T-helper 2 cell treated with Interferon-gamma antibody and Interleukin-4, amounts not matched to agents 5 μg/mL and 100 μg/mL, for 36 hours (primary cell): Measurements from ENCODE around the gene KLHDC4.

Experiments used
- DNase-seq: peaks from one replicate; pipeline ENCODE4 v3.0.0; 2021; ENCODE audit warnings: low spot score
- H3K27ac Mint-ChIP-seq: one replicate; pipeline ENCODE4 v1.8.0; 2021; ENCODE audit warnings: mild to moderate bottlenecking, mixed read lengths
- H3K27me3 Mint-ChIP-seq: one replicate; pipeline ENCODE4 v1.8.0; 2021; ENCODE audit warnings: low read depth, mixed read lengths
- H3K36me3 Mint-ChIP-seq: one replicate; pipeline ENCODE4 v1.8.0; 2021; ENCODE audit warnings: low read depth, mixed read lengths
- H3K4me1 Mint-ChIP-seq: one replicate; pipeline ENCODE4 v1.8.0; 2021; ENCODE audit warnings: low read depth, mixed read lengths
- H3K4me3 Mint-ChIP-seq: one replicate; pipeline ENCODE4 v1.8.0; 2022; ENCODE audit warnings: mild to moderate bottlenecking, moderate library complexity, mixed read lengths
- H3K9me3 Mint-ChIP-seq: one replicate; pipeline ENCODE4 v1.8.0; 2021; ENCODE audit warnings: mixed read lengths

KLHDC4 gene

GRCh38 chr16:87700406-87701077, 65.2 kb downstream of the KLHDC4 start:
- no peak for DNase-seq
- Mint-ChIP-seq H3K9me3 (no peaks in the 10 kb centered on the region), H3K4me3 (no peak overlapping the region), H3K36me3 (peaks cover 18% of the 10 kb centered on the region), H3K4me1 (peaks cover 15% of the 10 kb centered on the region), H3K27ac (peak overlapping the region; percentile 41), H3K27me3 (no peaks in the 10 kb centered on the region)

- H3K36me3 Mint-ChIP-seq, result peaks cover 15% of the 10 kb centered on the region
- DNase-seq, result no peak
- H3K9me3 Mint-ChIP-seq, result no peaks in the 10 kb centered on the region
- peaks cover 13% of the 10 kb centered on the region for H3K4me1 Mint-ChIP-seq
- no peaks in the 10 kb centered on the region for H3K27me3 Mint-ChIP-seq
- H3K4me3 Mint-ChIP-seq, result no peak overlapping the region
- no peak overlapping the region for H3K27ac Mint-ChIP-seq
These were observed 67.0 kb downstream of the KLHDC4 start for GRCh38 chr16:87698676-87699199.

GRCh38 chr16:87698241-87698640, 67.5 kb downstream of the KLHDC4 start:
- Mint-ChIP-seq H3K27me3 (no peaks in the 10 kb centered on the region), H3K9me3 (no peaks in the 10 kb centered on the region), H3K27ac (no peak overlapping the region), H3K4me3 (no peak overlapping the region), H3K36me3 (peaks cover 10% of the 10 kb centered on the region), H3K4me1 (peaks cover 10% of the 10 kb centered on the region)
- no peak for DNase-seq

- Mint-ChIP-seq H3K36me3 (peaks cover 7% of the 10 kb centered on the region), H3K9me3 (no peaks in the 10 kb centered on the region), H3K4me1 (peaks cover 7% of the 10 kb centered on the region), H3K4me3 (no peak overlapping the region), H3K27ac (no peak overlapping the region), H3K27me3 (no peaks in the 10 kb centered on the region)
- DNase-seq, result no peak
These were observed 68.0 kb downstream of the KLHDC4 start for GRCh38 chr16:87697792-87698191.

- H3K9me3 Mint-ChIP-seq, result no peaks in the 10 kb centered on the region
- no peak for DNase-seq
- peaks cover 2% of the 10 kb centered on the region for H3K36me3 Mint-ChIP-seq
- peaks cover 2% of the 10 kb centered on the region for H3K4me1 Mint-ChIP-seq
- no peaks in the 10 kb centered on the region for H3K27me3 Mint-ChIP-seq
- H3K27ac Mint-ChIP-seq, result no peak overlapping the region
- no peak overlapping the region for H3K4me3 Mint-ChIP-seq
These were observed 68.5 kb downstream of the KLHDC4 start for GRCh38 chr16:87697256-87697655.

GRCh38 chr16:87696726-87697125, 69.1 kb downstream of the KLHDC4 start:
- no peak for DNase-seq
- Mint-ChIP-seq H3K4me1 (no peaks in the 10 kb centered on the region), H3K27ac (no peak overlapping the region), H3K4me3 (no peak overlapping the region), H3K27me3 (no peaks in the 10 kb centered on the region), H3K36me3 (peaks cover 2% of the 10 kb centered on the region), H3K9me3 (no peaks in the 10 kb centered on the region)

GRCh38 chr16:87695534-87695933, 70.3 kb downstream of the KLHDC4 start:
- no peak overlapping the region for H3K4me3 Mint-ChIP-seq
- H3K4me1 Mint-ChIP-seq, result no peaks in the 10 kb centered on the region
- no peaks in the 10 kb centered on the region for H3K9me3 Mint-ChIP-seq
- no peak for DNase-seq
- H3K27ac Mint-ChIP-seq, result no peak overlapping the region
- peaks cover 2% of the 10 kb centered on the region for H3K36me3 Mint-ChIP-seq
- H3K27me3 Mint-ChIP-seq, result no peaks in the 10 kb centered on the region

GRCh38 chr16:87694441-87695125, 71.2 kb downstream of the KLHDC4 start:
- H3K4me1 Mint-ChIP-seq, result no peaks in the 10 kb centered on the region
- H3K4me3 Mint-ChIP-seq, result no peak overlapping the region
- no peaks in the 10 kb centered on the region for H3K9me3 Mint-ChIP-seq
- DNase-seq, result no peak
- no peaks in the 10 kb centered on the region for H3K36me3 Mint-ChIP-seq
- H3K27ac Mint-ChIP-seq, result no peak overlapping the region
- no peaks in the 10 kb centered on the region for H3K27me3 Mint-ChIP-seq

GRCh38 chr16:87693827-87694226, 72.0 kb downstream of the KLHDC4 start:
- no peak for DNase-seq
- Mint-ChIP-seq H3K4me3 (no peak overlapping the region), H3K9me3 (no peaks in the 10 kb centered on the region), H3K36me3 (no peaks in the 10 kb centered on the region), H3K4me1 (no peaks in the 10 kb centered on the region), H3K27me3 (no peaks in the 10 kb centered on the region), H3K27ac (no peak overlapping the region)

- no peaks in the 10 kb centered on the region for H3K9me3 Mint-ChIP-seq
- no peak overlapping the region for H3K4me3 Mint-ChIP-seq
- no peak overlapping the region for H3K27ac Mint-ChIP-seq
- no peaks in the 10 kb centered on the region for H3K4me1 Mint-ChIP-seq
- no peak for DNase-seq
- no peaks in the 10 kb centered on the region for H3K27me3 Mint-ChIP-seq
- no peaks in the 10 kb centered on the region for H3K36me3 Mint-ChIP-seq
These were observed 73.0 kb downstream of the KLHDC4 start for GRCh38 chr16:87692756-87693155.

- no peaks in the 10 kb centered on the region for H3K4me1 Mint-ChIP-seq
- H3K27me3 Mint-ChIP-seq, result no peaks in the 10 kb centered on the region
- no peaks in the 10 kb centered on the region for H3K36me3 Mint-ChIP-seq
- no peaks in the 10 kb centered on the region for H3K9me3 Mint-ChIP-seq
- no peak overlapping the region for H3K4me3 Mint-ChIP-seq
- H3K27ac Mint-ChIP-seq, result no peak overlapping the region
- no peak for DNase-seq
These were observed 73.6 kb downstream of the KLHDC4 start for GRCh38 chr16:87692176-87692575.

- H3K27me3 Mint-ChIP-seq, result no peaks in the 10 kb centered on the region
- no peaks in the 10 kb centered on the region for H3K36me3 Mint-ChIP-seq
- no peaks in the 10 kb centered on the region for H3K4me1 Mint-ChIP-seq
- no peak overlapping the region for H3K27ac Mint-ChIP-seq
- H3K4me3 Mint-ChIP-seq, result no peak overlapping the region
- DNase-seq, result no peak
- no peaks in the 10 kb centered on the region for H3K9me3 Mint-ChIP-seq
These were observed 74.1 kb downstream of the KLHDC4 start for GRCh38 chr16:87691686-87692079.

- no peaks in the 10 kb centered on the region for H3K4me1 Mint-ChIP-seq
- H3K36me3 Mint-ChIP-seq, result no peaks in the 10 kb centered on the region
- H3K27ac Mint-ChIP-seq, result no peak overlapping the region
- no peak overlapping the region for H3K4me3 Mint-ChIP-seq
- H3K9me3 Mint-ChIP-seq, result no peaks in the 10 kb centered on the region
- no peak for DNase-seq
- no peaks in the 10 kb centered on the region for H3K27me3 Mint-ChIP-seq
These were observed 74.7 kb downstream of the KLHDC4 start for GRCh38 chr16:87690911-87691685.

- no peaks in the 10 kb centered on the region for H3K36me3 Mint-ChIP-seq
- no peaks in the 10 kb centered on the region for H3K9me3 Mint-ChIP-seq
- no peak overlapping the region for H3K4me3 Mint-ChIP-seq
- H3K4me1 Mint-ChIP-seq, result no peaks in the 10 kb centered on the region
- DNase-seq, result no peak
- no peak overlapping the region for H3K27ac Mint-ChIP-seq
- no peaks in the 10 kb centered on the region for H3K27me3 Mint-ChIP-seq
These were observed 75.8 kb downstream of the KLHDC4 start for GRCh38 chr16:87689956-87690465.
